Body of pancreas (tissue), 4 donors: ENCODE measurements around the gene PDLIM5. TPM values are rescaled to one million over a fixed set of nuclear protein-coding genes. Genes with fewer than 3 reads are reported as not detected.

Source experiments
- ATAC-seq: fragments of 150-250 bp; one replicate; pipeline ENCODE4 v1.9.1; 2016
- DNase-seq, 4 donors: peaks; one replicate each; pipeline ENCODE4 v3.0.0-alpha.2; 2019
- H3K27ac ChIP-seq, 4 donors: fragments of 200-600 bp; sonication (generic); 1 replicate in 3 of 4; 2 replicates in 1 of 4; pipeline versions ENCODE4 v1.5.1 to v1.6.1; 2016 to 2019; ENCODE audit warnings: mild to moderate bottlenecking in 1 of 4, mixed read lengths in 1 of 4, moderate library complexity in 1 of 4
- H3K27me3 ChIP-seq, 2 donors: fragments of 200-600 bp; sonication (generic); one replicate each; pipeline ENCODE4 v1.6.0; 2016; ENCODE audit warnings: mild to moderate bottlenecking in 1 of 2
- H3K36me3 ChIP-seq, 2 donors: fragments of 200-600 bp; sonication (generic); replicated peaks in 1 of 2; 2 replicates each; pipeline ENCODE4 v1.5.1; 2016; ENCODE audit warnings: low read depth in 2 of 2; ENCODE audit not compliant: insufficient read depth in 1 of 2
- H3K4me1 ChIP-seq: fragments of 200-600 bp; sonication (generic); one replicate; pipeline ENCODE4 v1.6.0; 2016
- H3K4me3 ChIP-seq, 2 donors: fragments of 200-600 bp; sonication (generic); 1 replicate in 1 of 2; 2 replicates in 1 of 2; pipeline ENCODE4 v1.5.1; 2016 to 2019
- H3K9me3 ChIP-seq, 3 donors: fragments of 200-600 bp; sonication (generic); 1 replicate in 2 of 3; 2 replicates in 1 of 3; pipeline ENCODE4 v1.5.1; 2016
- CTCF ChIP-seq, 7 experiments: fragments of 450-650 bp in 4 of 7; fragments of 200-600 bp in 3 of 7; sonication (generic) in 3 of 7; IDR thresholded peaks; one replicate each; pipeline ENCODE4 v1.5.1; 2016 to 2019; ENCODE audit warnings: antibody characterized with exemption in 7 of 7
- POLR2A ChIP-seq, 3 donors: fragments of 450-650 bp; IDR thresholded peaks; one replicate each; pipeline ENCODE4 v1.6.1; 2016; ENCODE audit warnings: antibody characterized with exemption in 3 of 3, mild to moderate bottlenecking in 2 of 3
- WGBS, 2 donors: methylation state at CpG; one replicate each; pipeline ENCODE4 v1.1.5; 2017; 5-methylcytosine and 5-hydroxymethylcytosine counted together
- intact Hi-C: fragments of 100-400 bp; cut with DNase I; formaldehyde crosslinking; loops from one replicate; pipeline ENCODE4 v1.15.1; 2023
- total RNA-seq, 2 donors: library from RNA; depleted of rRNA; stranded (reverse); fragments of >200 nt; gene quantifications; one replicate each; pipeline ENCODE4 v1.1.0, GENCODE V29; 2016

The PDLIM5 gene
- total RNA-seq, 2 donors from 2014 or later: 44.2 to 70.3 TPM

- H3K27ac ChIP-seq: no peak overlapping the region
- no peaks in the 10 kb centered on the region for H3K27me3 ChIP-seq
- H3K4me3 ChIP-seq: no peak overlapping the region
- H3K9me3 ChIP-seq: no peaks in the 10 kb centered on the region
- TF ChIP-seq POLR2A (IDR thresholded peaks at IDR 0.05) (no peak), CTCF (IDR thresholded peaks at IDR 0.05) (no peak)
- intact Hi-C loops: no loop called here
- no peaks in the 10 kb centered on the region for H3K36me3 ChIP-seq
- no peak for DNase-seq
- WGBS, 2 donors: 51 to 60% methylated on average over 3 of the region's 3 CpGs
- no peak for ATAC-seq
- H3K4me1 ChIP-seq: peaks cover 21% of the 10 kb centered on the region
Observed at GRCh38 chr4:94516067-94516466, 64.3 kb downstream of the PDLIM5 start.

- intact Hi-C loops: no loop called here
- Histone ChIP-seq H3K27ac (no peak overlapping the region), H3K4me3 (no peak overlapping the region), H3K9me3 (no peaks in the 10 kb centered on the region), H3K4me1 (peaks cover 24% of the 10 kb centered on the region), H3K36me3 (no peaks in the 10 kb centered on the region), H3K27me3 (no peaks in the 10 kb centered on the region)
- WGBS, 2 donors: 87 to 89% methylated on average over 5 of the region's 5 CpGs
- ATAC-seq: no peak
- TF ChIP-seq POLR2A (IDR thresholded peaks at IDR 0.05) (no peak), CTCF (IDR thresholded peaks at IDR 0.05) (no peak)
- DNase-seq: no peak
Observed at GRCh38 chr4:94516999-94517398, 65.3 kb downstream of the PDLIM5 start.

- no peaks in the 10 kb centered on the region for H3K9me3 ChIP-seq
- 75 to 94% methylated on average over 1 of the region's 1 CpG for WGBS, 2 donors
- H3K4me1 ChIP-seq: peaks cover 29% of the 10 kb centered on the region
- no peak overlapping the region for H3K4me3 ChIP-seq
- no peak for DNase-seq
- ATAC-seq: no peak
- no peak overlapping the region for H3K27ac ChIP-seq
- intact Hi-C loops: no loop called here
- H3K36me3 ChIP-seq: no peaks in the 10 kb centered on the region
- H3K27me3 ChIP-seq: no peaks in the 10 kb centered on the region
- TF ChIP-seq CTCF (IDR thresholded peaks at IDR 0.05) (no peak), POLR2A (IDR thresholded peaks at IDR 0.05) (no peak)
Observed at GRCh38 chr4:94517492-94517891, 65.8 kb downstream of the PDLIM5 start.

GRCh38 chr4:94519019-94519418 lies 67.3 kb downstream of the PDLIM5 start:
- 36 to 44% methylated on average over 5 of the region's 5 CpGs for WGBS, 2 donors
- TF ChIP-seq POLR2A (IDR thresholded peaks at IDR 0.05) (no peak), CTCF (IDR thresholded peaks at IDR 0.05) (no peak)

GRCh38 chr4:94519925-94520789 lies 68.4 kb downstream of the PDLIM5 start:
- DNase-seq: no peak
- no peak for ATAC-seq
- TF ChIP-seq POLR2A (IDR thresholded peaks at IDR 0.05) (no peak), CTCF (IDR thresholded peaks at IDR 0.05) (no peak)
- Histone ChIP-seq H3K27me3 (no peaks in the 10 kb centered on the region), H3K9me3 (no peaks in the 10 kb centered on the region), H3K4me3 (no peak overlapping the region), H3K27ac (no peak overlapping the region), H3K4me1 (peaks cover 27% of the 10 kb centered on the region), H3K36me3 (no peaks in the 10 kb centered on the region)
- intact Hi-C loops: no loop called here
- 47 to 60% methylated on average over 4 of the region's 4 CpGs for WGBS, 2 donors

More at GRCh38 chr4:94519019-94519418, 67.3 kb downstream of the PDLIM5 start:
- H3K36me3 ChIP-seq: no peaks in the 10 kb centered on the region
- no peak overlapping the region for H3K27ac ChIP-seq
- ATAC-seq (no peak), DNase-seq (no peak)
- H3K27me3 ChIP-seq: no peaks in the 10 kb centered on the region
- intact Hi-C loops: no loop called here
- H3K4me1 ChIP-seq: peaks cover 31% of the 10 kb centered on the region
- H3K9me3 ChIP-seq: no peaks in the 10 kb centered on the region
- H3K4me3 ChIP-seq: no peak overlapping the region
